HT1080 (cell line): ENCODE results near the gene OGG1. TPM values are rescaled to one million over a fixed set of nuclear protein-coding genes. Genes with fewer than 3 reads are reported as not detected.

ENCODE experiments used
- DNase-seq: peaks from one replicate; pipeline ENCODE4 v3.0.0-alpha.2; 2015; ENCODE audit warnings: low read depth
- total RNA-seq: library from RNA; depleted of rRNA; stranded (reverse); fragments of >200 nt; shearing (Covaris generic); gene quantifications from 2 replicates; pipeline ENCODE4 v1.2.3, GENCODE V29; 2014

The OGG1 gene
- total RNA-seq, 1 experiment from 2014 or later: 27.8 TPM

DNA sequence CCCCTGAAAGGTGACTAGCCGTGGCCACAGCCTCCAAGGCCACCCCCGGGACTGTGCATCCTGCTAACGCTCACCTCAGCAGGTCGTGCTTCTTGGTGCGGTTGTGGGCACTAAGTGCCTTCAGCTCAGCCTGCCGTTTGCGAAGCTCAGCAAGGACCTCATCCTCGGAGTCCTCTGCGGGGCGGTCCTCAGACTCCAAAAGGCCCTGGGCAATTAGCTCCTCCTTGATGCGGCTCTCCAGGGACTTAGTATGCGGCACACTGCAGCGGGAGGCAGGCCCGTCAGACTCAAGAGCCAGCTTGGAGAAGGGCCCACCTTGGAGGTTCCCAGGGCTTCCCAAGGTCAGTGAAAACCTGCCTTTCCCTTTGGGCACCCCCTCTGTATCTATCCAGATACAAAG is 34.2 kb downstream of the OGG1 start:
- DNase-seq: no peak

DNA sequence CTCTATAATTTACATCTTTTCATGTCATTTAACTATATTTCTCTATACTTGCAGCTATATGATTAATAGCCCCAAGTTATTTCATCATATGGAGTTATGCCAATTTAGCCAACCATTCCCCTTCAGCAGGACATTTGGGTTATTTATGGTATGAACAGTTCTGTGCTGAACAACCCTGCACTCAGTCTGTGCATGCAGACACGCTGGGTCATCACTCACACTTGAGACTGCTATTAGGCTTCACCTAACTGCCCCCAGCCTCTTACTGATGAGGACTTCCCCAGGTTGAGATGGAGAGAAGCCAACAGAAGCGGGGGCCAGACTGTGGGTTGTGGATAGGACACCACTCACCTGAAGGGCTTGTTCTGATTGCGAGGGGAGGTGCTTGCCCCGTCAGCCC is 35.2 kb downstream of the OGG1 start:
- DNase-seq: no peak

DNA sequence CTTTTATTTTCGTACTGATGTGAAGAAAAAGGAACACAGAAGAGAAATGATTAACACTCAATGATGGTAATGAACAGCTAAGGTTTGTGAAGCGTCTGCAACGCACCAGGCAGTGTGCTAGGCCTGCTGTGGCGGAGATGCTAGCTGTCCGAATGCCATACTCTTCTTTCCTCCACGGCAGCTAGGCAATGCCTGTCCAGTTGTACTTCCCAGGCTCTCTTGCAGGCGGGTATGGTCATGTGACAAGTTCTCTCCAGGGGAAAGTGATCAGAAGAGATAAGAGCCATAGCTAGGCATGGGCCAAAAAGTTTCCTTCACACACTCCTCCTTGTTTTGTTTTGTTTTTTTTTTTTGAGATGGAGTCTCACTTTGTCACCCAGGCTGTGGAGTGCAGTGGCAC is 35.9 kb downstream of the OGG1 start:
- no peak for DNase-seq

DNA sequence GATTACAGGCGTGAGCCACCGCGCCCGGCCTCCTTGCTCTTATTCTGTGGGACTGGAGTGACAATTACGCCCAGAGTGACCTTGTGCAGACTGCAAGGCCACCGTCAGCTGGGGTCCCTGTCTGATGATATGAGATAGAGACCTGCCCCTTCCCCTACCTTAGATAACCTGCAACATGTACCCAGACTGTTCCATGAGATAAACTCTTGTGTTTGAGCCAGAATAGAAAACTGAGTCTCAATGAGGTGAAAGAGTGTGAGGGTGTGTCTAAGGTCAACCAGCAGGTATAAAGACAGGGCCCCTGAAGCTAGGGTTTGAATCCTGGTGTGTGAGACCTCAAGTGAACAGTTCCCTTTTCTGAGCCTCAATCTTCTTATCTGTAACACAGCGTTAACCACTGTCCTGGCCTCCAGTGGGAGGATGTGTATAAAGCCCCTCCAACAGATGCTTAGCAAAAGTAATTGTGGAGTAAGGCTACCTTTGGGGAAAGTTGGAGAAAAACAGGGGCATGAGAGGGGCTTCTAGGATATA is 36.5 kb downstream of the OGG1 start:
- DNase-seq: no peak

DNA sequence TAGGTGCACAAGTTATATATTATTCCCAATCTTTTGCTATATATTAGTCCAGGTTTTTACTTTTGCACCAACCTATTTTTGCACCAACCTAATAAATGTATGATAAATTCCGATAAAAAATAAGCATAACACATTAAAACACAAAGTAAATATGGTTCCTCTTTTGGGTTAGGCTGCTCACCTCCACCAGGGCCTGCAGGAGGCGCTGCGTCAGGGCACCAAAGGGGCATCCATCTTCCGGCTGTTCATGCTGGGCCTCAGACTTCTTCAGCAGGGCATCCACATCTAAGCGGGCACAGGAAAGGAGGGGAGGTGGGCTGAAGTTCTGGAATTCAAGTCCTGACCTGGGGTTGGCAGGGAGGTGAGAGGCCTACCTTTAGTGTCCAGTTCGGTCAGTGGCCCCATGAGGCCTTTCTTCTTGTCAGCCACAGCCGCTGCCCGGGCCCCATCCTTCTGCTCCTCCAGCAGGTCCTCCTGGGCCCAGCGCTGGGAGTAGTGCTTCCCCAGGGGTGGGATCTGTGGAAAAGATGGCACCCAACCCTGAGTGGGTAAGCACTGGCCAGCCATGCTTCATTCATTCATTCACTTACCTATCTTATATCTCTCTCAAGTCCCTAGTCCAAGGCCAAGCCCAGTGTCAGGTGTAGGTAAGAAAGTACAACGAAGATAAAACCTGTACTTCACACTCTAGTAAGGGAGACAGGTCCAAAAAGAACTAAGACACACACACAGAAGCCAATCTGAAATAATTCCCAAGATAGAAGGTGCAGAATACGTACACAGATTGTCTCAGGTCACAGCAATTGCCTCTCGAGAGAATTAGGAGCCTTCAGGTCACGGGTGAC is 37.3 kb downstream of the OGG1 start:
- DNase-seq: no peak

DNA sequence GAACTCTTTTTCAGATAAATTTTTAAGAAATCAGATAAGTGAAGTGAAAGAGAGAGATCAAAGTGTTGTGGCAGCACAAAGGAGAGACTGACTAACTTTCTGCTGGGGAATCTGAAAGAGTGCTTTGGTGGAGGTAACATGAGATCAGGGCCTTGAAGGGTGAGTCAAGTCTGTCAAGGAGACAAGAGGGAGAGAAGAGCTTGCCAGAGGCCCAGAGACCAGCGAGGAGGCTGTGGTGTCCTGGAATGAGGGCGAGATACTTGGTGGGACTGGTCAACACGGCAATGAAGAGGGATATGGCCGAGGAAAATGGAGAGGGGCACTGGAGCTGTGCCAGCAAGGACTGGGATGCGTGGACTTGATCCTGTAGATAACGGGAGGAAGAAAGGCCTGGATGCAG is 38.0 kb downstream of the OGG1 start:
- no peak for DNase-seq

DNA sequence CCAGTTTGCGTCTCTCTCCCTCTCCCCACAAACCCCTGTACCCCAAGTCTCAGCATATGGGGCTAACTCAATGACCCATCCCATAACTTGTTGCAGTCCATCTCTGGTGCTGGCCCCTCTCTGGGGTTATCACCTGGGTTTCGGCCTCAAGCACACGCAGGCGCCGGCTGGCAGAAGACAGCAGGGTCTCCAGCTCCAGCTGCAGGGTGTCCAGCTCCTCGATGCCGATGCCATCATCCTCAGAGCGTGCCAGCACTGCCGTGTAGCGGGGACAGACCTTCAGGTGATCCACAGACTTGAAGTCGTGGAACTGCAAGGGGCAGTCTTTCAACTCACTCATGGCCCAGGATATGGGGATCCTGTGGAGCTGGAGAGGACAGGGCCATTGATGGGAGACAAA is 41.4 kb downstream of the OGG1 start:
- no peak for DNase-seq

DNA sequence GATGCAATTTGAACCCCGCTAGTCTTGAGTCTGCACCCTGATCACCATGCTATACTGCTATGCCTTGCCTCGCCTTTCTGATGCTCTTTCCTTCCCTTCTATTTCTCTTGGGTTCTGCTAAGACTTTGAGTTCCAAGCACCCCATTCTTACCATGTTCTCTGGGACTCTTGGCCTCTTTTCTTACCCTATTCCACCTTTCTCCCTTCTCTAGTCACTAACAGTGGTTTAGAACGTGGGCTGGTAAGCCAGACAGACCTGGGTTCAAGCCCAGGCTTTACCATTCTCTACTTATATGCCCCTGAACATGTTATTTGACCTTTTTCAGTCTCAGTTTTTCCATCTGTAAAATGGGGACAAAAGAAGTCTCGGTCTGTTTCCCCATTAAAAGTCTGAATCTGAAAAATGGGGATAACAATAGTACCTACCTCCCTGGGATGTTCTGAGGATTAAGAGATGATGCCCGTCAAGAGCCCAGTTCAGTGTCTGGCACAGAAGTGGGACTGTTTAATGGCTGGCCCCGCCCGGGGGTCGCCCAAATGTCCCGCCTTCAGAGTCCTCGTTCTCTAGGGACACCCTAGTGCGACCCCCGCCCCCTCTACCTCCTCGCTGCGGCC is 42.1 kb downstream of the OGG1 start:
- DNase-seq: no peak

DNA sequence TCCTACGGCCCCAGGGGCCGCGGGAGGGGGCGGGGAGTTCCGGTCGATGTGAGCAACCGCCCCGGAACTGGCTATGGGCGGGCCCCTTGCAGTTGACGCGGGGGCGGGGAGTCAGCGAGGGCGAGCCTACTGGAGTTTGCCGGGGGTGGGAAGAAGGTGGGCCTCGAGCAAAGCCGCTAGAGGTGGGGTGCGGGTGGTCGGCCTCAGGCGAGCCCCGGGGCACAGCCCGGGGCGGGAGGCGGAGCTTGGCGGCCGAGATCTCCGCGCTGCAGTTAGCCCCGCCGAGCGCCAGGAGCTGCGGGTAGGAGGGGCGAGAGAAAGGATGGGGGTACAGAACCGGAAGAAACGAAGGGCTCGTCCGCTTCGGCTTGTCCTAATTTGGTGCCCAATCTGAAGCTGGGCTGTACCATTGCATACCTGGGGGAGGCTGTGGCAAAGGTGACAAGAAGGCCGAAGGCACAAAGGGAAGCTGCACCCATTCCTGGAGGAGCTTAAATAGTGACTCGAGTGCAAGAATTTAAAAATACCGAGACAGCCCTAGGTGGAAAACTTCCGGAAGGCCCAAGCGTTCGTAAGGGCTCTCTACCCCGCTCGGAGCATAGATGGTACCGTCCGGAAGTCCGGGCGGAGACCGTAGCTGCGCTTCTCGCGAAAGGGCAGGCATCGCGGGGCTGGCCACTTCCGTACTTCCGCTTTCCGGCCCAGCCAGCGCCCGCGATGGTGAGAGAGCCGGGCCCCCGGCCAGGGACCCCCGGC is 42.8 kb downstream of the OGG1 start, which contains the start of the genes ARPC4 and TADA3:
Gene ARPC4, plus strand, starts transcription at position 678 of the 756 bp plus-strand sequence. Its CDS starts 40 bp downstream, at position 718.
Gene TADA3, minus strand, starts transcription at position 69 of the 756 bp plus-strand sequence. CDS start 1,007 bp downstream, outside the sequence.
- DNase-seq: peak; percentile 92

DNA sequence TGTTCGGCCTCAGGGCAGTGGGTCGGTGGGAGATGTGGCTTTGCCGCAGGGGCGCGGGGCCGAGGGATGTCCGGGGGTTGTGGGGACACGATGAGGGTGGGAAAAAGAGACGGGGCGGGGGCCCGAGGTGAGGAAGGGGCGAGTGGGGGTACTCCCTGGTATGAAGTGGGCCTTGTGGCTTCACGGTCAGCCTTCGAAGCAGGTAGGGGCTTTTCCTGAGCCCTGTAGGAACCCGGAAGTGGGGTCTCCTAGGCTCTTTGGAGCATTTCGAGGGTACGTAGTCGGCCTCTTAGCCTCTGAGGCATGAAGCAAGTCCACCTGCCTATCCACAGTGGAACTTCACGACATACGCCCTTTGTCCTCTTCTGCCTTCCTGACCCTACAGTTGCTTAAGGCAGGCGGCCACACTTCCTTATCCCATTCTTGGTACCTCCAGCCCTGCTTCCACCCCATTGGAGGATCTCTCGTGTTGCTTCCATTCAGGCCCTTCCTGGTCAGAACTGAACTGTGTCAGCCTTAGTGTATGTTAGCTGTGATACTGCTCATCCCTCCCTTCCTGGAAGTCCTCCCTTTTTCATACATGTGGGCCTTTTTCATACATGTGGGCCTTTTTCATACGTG is 43.5 kb downstream of the OGG1 start:
- peak; percentile 20 for DNase-seq

DNA sequence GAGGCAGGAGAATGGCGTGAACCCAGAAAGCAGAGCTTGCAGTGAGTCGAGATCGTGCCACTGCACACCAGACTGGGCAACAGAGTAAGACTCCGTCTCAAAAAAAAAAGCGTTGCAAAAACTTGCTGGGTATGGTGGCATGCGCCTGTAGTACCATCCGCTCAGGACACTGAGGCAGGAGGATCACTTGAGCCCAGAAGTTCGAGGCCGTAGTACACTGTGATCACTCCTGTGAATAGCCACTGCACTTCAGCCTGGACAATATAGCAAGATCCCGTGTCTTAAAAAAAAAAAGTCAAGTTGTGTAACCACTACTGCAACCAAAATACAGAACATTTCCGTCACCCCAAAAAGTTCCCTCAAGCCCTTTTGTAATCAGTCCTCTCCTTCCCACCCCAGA is 44.6 kb downstream of the OGG1 start:
- no peak for DNase-seq

DNA sequence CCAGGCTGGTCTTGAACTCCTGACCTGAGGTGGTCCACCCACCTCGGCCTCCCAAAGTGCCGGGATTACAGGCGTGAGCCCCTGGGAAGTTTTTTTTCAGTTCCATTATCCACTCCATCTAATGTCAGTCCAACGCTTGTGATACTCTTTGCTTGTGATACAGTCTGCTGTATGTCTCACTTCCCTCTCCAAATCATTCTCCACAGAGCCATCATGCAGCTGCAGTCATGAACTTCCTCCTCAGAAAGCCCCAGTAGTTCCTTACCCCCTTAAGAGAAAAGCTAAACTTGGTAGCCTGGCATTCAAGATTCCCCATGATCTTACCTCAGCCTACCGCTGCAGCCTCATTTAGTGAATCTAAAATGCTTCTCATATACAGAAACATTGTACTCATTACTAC is 45.5 kb downstream of the OGG1 start:
- no peak for DNase-seq

DNA sequence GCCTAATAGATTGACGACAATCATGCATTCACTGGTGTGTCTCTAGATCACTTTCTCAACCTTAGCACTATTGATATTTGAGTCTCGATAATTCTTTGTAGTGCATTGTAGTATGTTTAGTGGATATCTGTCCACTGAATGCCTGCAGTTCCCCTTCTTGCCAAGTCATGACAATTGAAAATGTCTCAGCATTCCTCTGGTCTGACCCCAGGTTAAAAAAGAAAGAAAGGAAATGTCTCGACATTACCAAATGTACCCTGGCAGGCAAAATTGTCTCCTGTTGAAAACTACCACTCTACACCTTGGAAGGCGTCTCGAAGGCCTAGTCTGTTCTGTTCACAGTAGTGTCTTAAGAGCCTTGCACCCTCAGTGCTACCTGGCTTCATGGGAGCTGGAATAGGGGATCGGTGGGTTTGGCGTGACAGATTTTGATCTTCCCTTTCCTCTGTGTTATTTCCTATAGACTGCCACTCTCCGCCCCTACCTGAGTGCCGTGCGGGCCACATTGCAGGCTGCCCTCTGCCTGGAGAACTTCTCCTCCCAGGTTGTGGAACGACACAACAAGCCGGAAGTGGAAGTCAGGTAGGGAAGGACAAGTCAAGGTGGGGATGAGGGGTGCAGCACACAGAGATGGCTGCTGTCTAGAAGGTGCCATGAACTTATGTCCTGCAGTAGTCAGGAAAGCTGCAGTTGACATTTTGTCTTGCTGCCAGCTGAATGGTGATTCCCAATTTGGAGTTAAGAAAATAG is 47.6 kb downstream of the OGG1 start:
- DNase-seq: no peak

DNA sequence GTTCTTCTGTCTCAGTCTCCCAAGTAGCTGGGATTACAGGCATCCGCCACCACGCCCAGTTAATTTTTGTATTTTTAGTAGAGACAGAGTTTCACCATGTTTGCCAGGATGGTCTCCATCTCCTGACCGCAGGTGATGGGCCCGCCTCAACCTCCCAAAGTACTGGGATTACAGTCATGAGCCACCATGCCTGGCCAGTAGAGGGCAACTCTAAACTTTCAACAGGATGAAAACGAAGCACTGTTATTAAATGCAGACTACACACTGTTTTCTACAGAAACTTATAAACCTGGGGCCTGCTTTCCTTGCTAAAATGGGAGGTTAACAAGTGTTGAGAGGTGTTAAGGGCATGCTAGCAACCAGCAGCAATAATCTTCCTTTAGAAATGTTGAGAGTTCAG is 50.8 kb downstream of the OGG1 start:
- DNase-seq: no peak

DNA sequence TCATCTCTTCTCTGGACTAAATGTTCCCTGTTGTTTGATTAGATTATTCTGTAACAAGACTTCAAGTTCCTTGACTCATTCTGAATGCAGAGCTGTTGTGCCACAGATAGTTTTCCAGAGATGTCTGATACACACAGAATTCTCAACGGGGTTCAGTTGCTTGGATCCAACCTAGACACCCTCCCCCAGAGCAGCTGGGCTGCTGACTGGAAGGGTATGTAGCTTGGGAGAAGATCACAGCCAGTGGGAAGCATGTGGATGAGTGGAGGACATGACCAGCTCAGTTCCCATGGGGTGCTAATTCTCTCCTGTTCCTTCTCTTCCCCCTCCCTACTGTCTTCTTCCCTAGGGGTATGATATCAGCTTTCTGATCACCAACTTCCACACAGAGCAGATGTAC is 53.7 kb downstream of the OGG1 start:
- DNase-seq: no peak

DNA sequence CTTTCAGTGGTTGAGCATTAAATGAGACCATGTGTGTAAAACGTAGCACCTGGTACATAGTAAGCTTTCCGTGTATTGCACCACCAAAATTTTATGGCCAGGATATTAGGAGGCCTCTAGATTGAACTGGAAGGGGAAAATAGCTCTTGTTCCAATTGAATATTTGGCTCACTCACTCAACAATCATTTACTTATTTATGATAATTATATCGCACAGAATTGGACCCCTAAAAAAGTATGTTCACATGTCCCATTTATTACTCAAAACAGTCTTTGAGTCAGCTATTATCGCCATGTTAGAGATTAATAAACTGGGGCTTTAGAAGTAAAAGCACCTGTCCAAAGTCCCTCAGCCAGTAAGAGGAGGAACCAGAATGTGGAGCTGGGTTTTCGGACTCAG is 55.2 kb downstream of the OGG1 start:
- DNase-seq: no peak

DNA sequence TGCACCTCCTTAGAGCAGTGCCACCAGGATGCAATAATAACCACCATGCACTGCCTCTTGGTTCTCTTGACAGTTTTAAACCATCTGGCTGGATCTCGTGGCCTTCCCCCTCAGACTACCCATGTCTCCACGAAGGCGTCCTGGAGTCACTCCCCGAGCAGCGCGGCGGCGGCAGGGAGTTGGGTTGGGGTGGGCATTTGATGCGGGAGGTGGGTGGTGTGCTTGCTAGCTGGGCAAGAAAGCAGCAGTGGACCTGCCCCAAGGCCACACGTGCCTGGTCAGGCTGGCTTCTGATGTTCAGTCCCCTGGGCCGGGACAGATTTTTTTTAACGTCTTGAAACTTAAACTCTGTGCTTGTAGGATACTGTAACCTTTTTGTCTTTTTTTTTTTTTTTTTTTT is 56.4 kb downstream of the OGG1 start:
- no peak for DNase-seq
